Peyer's patch (tissue), 4 donors: Measurements from ENCODE around the gene RBM18. TPM values are rescaled to one million over a fixed set of nuclear protein-coding genes. Genes with fewer than 3 reads are reported as not detected.
A peak's percentile ranks its signal among the peaks of the same experiment; 100 is the strongest.

ENCODE experiments used
- DNase-seq, 3 donors: peaks; one replicate each; pipeline ENCODE4 v3.0.0-alpha.2; 2017 to 2019
- H3K27ac ChIP-seq, 4 donors: fragments of 200-600 bp; sonication (generic); one replicate each; pipeline ENCODE4 v1.5.1; 2016 to 2019
- H3K27me3 ChIP-seq, 2 donors: fragments of 200-600 bp; sonication (generic); one replicate each; pipeline ENCODE4 v1.5.1; 2019
- H3K36me3 ChIP-seq, 3 donors: fragments of 200-600 bp; sonication (generic); one replicate each; pipeline ENCODE4 v1.5.1; 2016 to 2019
- H3K4me1 ChIP-seq, 4 donors: fragments of 200-600 bp; sonication (generic); one replicate each; pipeline ENCODE4 v1.5.1; 2016 to 2019
- H3K4me3 ChIP-seq, 4 donors: fragments of 200-600 bp; sonication (generic); 1 replicate in 3 of 4; 2 replicates in 1 of 4; pipeline ENCODE4 v1.5.1; 2016 to 2019; ENCODE audit warnings: mild to moderate bottlenecking in 1 of 4
- H3K9me3 ChIP-seq, 4 donors: fragments of 200-600 bp; sonication (generic); one replicate each; pipeline ENCODE4 v1.5.1; 2016 to 2019; ENCODE audit warnings: mild to moderate bottlenecking in 1 of 4
- CTCF ChIP-seq, 6 experiments: fragments of 450-650 bp in 4 of 6; fragments of 200-600 bp in 2 of 6; sonication (generic) in 1 of 6; IDR thresholded peaks; one replicate each; pipeline ENCODE4 v1.5.1; 2017 to 2019; ENCODE audit warnings: antibody characterized with exemption in 6 of 6, mild to moderate bottlenecking in 3 of 6, moderate library complexity in 1 of 6
- POLR2A ChIP-seq, 2 donors: fragments of 450-650 bp; IDR thresholded peaks; one replicate each; pipeline ENCODE4 v1.5.1; 2017; ENCODE audit warnings: antibody characterized with exemption in 2 of 2, mild to moderate bottlenecking in 2 of 2, moderate library complexity in 2 of 2
- total RNA-seq, 4 donors: library from RNA; depleted of rRNA; stranded (reverse); fragments of >200 nt; gene quantifications; one replicate each; pipeline ENCODE4 v1.1.0, GENCODE V29; 2016

The RBM18 gene
- total RNA-seq, 4 donors from 2014 or later, result 4.5 to 37.1 (median 7.5) TPM

DNA sequence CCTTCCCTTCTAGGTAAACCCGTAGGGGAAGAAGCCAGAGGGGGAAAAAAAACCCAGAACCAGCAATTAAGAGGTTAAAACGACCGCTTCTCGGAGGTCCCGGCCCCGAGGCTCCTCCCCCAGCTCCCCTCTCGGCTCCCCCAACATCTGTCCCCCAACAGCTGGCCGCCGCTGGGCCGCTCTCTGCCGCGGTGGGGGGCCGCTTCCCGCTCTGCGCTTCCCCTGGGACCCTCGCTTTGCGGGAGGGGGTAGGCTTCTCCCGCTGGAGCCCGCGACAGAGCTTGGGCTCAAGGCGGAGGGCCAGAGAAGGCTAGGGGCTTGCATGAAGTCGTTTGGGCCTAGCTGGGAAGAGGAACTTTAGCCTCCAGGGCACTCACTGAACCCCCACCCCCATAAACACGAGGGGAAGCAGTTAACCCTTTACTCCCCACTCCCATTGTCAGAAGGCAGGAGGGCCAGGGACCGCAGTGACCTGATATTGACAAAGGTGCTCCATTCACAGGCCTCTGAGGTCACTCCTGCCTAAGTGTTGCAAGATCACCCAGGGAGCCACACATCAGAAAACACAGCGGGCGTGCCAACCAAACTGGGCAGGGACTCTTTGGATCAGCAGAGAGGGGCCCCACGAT, 43.3 kb downstream of the RBM18 start:
- no peaks in the 10 kb centered on the region for H3K36me3 ChIP-seq
- peaks cover 0 to 49% of the 10 kb centered on the region in 2 donors for H3K27me3 ChIP-seq
- DNase-seq, result peak in 1 of 3 donors; percentile 25

GRCh38 chr9:122220673-122221182, 43.9 kb downstream of the RBM18 start:
- peaks cover 0 to 43% of the 10 kb centered on the region in 2 donors for H3K27me3 ChIP-seq
- H3K9me3 ChIP-seq, result no peaks in the 10 kb centered on the region
- H3K4me3 ChIP-seq, result no peak overlapping the region
- H3K27ac ChIP-seq, result no peak overlapping the region
- no peak for DNase-seq
- TF ChIP-seq POLR2A (IDR thresholded peaks at IDR 0.05) (no peak), CTCF (IDR thresholded peaks at IDR 0.05) (no peak)
- H3K36me3 ChIP-seq, result no peaks in the 10 kb centered on the region
- peaks cover 0 to 26% (median 4%) of the 10 kb centered on the region in 4 donors for H3K4me1 ChIP-seq

More for the DNA sequence above, 43.3 kb downstream of the RBM18 start:
- Histone ChIP-seq H3K4me1 (peaks cover 0 to 31% (median 4%) of the 10 kb centered on the region in 4 donors), H3K27ac (no peak overlapping the region), H3K9me3 (no peaks in the 10 kb centered on the region), H3K4me3 (no peak overlapping the region)
- TF ChIP-seq POLR2A (IDR thresholded peaks at IDR 0.05) (no peak), CTCF (IDR thresholded peaks at IDR 0.05) (no peak)

- TF ChIP-seq CTCF (IDR thresholded peaks at IDR 0.05), result no peak
- TF ChIP-seq POLR2A (IDR thresholded peaks at IDR 0.05), result no peak
- Histone ChIP-seq H3K9me3 (no peaks in the 10 kb centered on the region), H3K27me3 (peaks cover 0 to 39% of the 10 kb centered on the region in 2 donors), H3K36me3 (no peaks in the 10 kb centered on the region), H3K4me3 (peak overlapping the region in 3 of 4 donors; percentile 12 to 23 (median 20)), H3K27ac (no peak overlapping the region), H3K4me1 (peaks cover 0 to 25% (median 4%) of the 10 kb centered on the region in 4 donors)
- no peak for DNase-seq
These were observed 44.6 kb downstream of the RBM18 start for GRCh38 chr9:122219856-122220672.

DNA sequence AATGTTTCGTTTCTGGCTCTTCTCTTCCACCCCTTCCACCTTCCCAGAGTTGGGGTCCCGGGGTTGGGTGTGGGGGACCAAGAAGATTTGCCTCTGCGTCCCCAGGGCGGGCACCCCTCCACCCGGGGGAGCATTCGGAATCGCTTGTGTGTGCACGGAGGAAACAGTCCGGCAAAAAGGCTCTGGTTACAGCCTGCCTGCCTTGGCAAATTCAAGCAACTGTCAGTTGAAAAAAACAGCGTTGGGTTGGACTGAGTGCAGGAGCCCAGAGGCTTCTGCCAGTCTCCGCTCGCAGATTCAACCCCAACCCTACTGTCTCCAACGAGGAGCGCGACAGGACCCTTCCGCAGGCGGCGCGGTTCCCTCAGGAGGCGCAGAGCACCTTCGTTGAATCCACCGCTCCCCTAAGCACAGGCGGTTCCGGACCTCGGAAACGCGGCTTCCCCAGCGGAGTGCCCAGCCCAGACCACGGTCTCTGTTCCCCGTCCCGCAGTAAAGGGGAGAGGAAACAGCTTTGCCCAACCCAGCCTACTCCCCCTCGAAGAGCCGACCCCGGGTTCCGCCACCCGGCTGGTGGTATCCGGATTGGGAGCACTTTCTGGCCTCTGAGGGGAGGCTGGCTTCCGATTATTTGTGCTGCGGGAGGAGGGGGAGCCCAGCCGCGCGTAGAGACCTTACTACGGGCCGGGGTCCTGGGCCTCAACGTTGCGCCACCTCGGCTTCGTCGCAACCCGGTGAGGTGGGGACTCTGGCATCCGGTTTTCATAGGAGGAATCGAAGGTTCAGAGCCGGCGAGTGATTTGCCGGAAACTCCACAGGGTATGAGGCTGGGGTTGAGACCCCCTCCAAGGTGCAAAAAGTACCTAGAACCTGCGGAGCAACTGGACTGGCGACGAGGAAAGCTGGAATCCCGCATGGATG, 45.4 kb downstream of the RBM18 start:
- peak overlapping the region in 3 of 4 donors; percentile 12 to 23 (median 20) for H3K4me3 ChIP-seq
- no peak for TF ChIP-seq POLR2A (IDR thresholded peaks at IDR 0.05)
- no peak for TF ChIP-seq CTCF (IDR thresholded peaks at IDR 0.05)
- peak in 1 of 3 donors; percentile 44 for DNase-seq
- H3K4me1 ChIP-seq, result peaks cover 0 to 28% (median 4%) of the 10 kb centered on the region in 4 donors
- H3K9me3 ChIP-seq, result no peaks in the 10 kb centered on the region
- H3K27me3 ChIP-seq, result peaks cover 0 to 43% of the 10 kb centered on the region in 2 donors
- no peak overlapping the region for H3K27ac ChIP-seq
- H3K36me3 ChIP-seq, result no peaks in the 10 kb centered on the region
